HG03565 (cell line): Measurements from ENCODE around the gene CHMP3.

Source experiments
- ATAC-seq: cut with Tn5 transposase; IDR thresholded peaks from one replicate; pipeline ENCODE4 v1.9.1; 2021; ENCODE audit warnings: mild to moderate bottlenecking, moderate library complexity; ENCODE audit not compliant: unreplicated experiment

The CHMP3 gene

GRCh38 chr2:86471637-86472036 is 91.6 kb downstream of the CHMP3 start:
- ATAC-seq: no peak

DNA sequence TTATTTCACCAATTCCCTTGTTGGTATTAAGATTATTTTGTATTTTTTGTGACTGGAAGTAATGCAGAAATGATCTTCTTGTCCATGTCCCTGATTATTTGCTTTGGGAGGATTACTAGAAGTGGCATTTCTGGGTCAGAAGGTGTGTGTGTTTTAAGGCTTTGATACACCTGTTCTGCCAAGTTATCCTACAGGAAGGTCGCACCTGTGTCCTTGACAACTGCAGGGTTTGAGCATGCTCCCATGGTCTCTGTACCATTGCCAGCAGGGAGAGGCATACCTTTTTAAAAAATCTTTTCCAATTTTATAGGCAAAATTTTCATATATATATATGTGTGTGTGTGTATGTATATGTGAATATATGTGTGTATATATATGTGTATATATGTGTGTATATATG is 92.4 kb downstream of the CHMP3 start:
- no peak for ATAC-seq

- no peak for ATAC-seq
Observed at GRCh38 chr2:86468162-86469033, 94.8 kb downstream of the CHMP3 start.

GRCh38 chr2:86466306-86466705 is 96.9 kb downstream of the CHMP3 start:
- ATAC-seq: no peak

DNA sequence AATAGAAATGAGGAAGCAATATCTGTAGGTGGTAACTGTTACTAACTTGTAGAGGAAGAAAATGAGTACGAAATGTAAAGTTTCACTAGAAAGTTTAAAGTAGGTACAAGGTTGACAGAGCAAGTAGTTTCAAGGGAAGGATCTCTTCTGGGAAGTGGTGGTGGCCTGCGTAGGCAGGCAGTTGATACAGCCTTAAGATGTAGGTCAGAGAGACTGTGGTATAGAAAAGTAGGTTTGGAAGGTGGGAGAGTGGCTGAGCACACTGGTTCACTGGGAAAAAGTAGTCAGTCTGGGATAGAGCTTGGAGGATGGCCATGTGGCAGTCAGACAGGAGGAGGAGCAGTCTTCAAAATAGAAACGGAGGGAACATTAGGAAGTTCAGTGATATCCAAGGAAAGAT is 98.6 kb downstream of the CHMP3 start:
- no peak for ATAC-seq

DNA sequence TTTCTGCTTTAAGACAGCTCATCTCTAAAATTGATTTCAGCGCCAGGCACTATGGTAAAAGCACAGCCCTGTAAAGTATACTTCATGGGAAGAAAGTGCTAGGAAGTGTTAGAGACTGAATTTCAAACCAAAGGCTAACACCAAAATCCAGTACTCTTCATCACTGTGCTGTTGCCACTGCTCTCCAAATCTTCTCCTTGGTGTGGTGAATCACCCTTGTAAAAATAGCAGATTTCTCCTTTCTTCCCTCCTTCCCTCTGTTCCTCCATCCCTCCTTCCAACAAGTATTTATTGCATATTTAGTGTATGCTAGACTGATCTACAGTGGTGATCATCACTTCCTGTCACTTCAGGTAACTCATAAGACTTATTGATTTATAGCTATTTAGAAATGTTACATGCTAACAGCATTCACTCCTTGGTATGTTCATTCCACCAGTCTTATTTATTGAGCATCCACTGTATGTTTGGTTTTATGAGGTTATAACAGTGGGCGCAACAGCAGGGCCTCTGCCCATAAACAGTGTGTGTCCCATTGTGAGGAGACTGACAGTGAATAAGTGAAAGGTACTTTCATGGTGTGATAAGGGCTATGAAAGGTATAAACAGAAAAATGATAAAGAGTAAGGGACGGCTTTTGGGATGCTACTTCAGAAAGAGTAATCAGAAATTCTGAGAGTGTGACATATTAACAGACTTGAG is 102.0 kb downstream of the CHMP3 start:
- ATAC-seq: no peak

GRCh38 chr2:86455181-86455580 is 108.1 kb downstream of the CHMP3 start:
- ATAC-seq: no peak

- no peak for ATAC-seq
Observed at GRCh38 chr2:86454238-86454637, 109.0 kb downstream of the CHMP3 start.

GRCh38 chr2:86453836-86454235 is 109.4 kb downstream of the CHMP3 start:
- ATAC-seq: no peak
